A549 treated with RU486 at 1 μM for 4 hours (cell line): ENCODE data around the gene LHFPL3. TPM values are rescaled to one million over a fixed set of nuclear protein-coding genes. Genes with fewer than 3 reads are reported as not detected.

Experiments used
- total RNA-seq: library from RNA; stranded (reverse); fragments of 200-300 nt; extraction: Qiagen RNA extraction; gene quantifications from 5 replicates; pipeline ENCODE4 v1.2.3, GENCODE V29; 2022; ENCODE audit warnings: low read depth

Gene LHFPL3
- total RNA-seq, result not detected in 5 replicates

DNA sequence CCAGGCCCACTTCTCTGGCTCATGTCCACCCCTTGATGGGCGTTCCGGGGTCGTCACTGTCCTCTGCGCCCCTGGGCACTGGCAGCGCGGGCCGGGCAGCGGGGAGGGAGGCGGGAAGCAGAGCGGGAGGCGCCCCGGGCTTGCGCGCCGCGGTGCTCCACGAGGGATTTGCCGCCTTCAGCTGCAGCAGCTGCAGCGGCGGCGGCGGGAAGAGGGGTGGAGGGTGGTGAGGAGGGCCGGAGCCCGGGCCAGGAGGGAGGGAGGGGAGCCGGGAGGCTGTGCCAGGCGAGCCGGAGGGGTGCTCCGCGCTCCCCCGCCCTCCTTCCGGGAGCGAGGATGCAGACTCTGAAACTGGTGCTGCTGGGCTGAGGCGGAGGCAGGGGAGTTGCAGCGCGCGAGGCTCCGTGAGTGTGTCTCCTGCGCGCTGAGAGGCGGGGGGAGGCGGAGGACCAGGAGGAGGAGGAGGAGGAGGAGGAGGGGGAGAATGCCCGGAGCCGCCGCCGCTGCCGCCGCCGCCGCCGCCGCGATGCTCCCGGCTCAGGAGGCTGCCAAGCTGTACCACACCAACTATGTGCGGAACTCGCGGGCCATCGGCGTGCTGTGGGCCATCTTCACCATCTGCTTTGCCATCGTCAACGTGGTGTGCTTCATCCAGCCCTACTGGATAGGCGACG, at the start of gene LHFPL3:
Gene LHFPL3 (plus strand): TSS at position 308 of the 674 bp plus-strand sequence.

Other genes starting within 250 kb of the LHFPL3 start
- 18.7 to 31.3 TPM (median 28.9 TPM) in 5 replicates for gene ORC5, start 120.6 kb upstream of the LHFPL3 start, total RNA-seq